MM.1S (cell line): Measurements from ENCODE around the gene STRA6.
A peak's percentile ranks its signal among the peaks of the same experiment; 100 is the strongest.

ENCODE experiments used
- DNase-seq: peaks from one replicate; pipeline ENCODE4 v3.0.0-alpha.2; 2015
- H2AFZ ChIP-seq: fragments of 300-600 bp; sonication (generic); 2 replicates; pipeline ENCODE4 v1.6.0; 2016; ENCODE audit warnings: antibody characterized with exemption, low read length
- H3F3A ChIP-seq: fragments of 300-600 bp; sonication (generic); 2 replicates; pipeline ENCODE4 v1.6.1; 2016; ENCODE audit warnings: mild to moderate bottlenecking, antibody characterized with exemption, low read length, moderate library complexity, mixed read lengths; ENCODE audit not compliant: insufficient read depth
- H3K27ac ChIP-seq: fragments of 300-600 bp; sonication (generic); 2 replicates; pipeline ENCODE4 v1.5.1; 2016; ENCODE audit warnings: mild to moderate bottlenecking, low read length
- H3K27me3 ChIP-seq: fragments of 300-600 bp; sonication (generic); replicated peaks from 2 replicates; pipeline ENCODE4 v1.6.0; 2016; ENCODE audit warnings: low read length; ENCODE audit not compliant: insufficient read depth
- H3K36me3 ChIP-seq: fragments of 300-600 bp; sonication (generic); replicated peaks from 2 replicates; pipeline ENCODE4 v1.6.1; 2016; ENCODE audit warnings: mild to moderate bottlenecking, low read length, mixed read lengths; ENCODE audit not compliant: insufficient read depth
- H3K4me1 ChIP-seq: fragments of 300-600 bp; sonication (generic); 2 replicates; pipeline ENCODE4 v1.6.1; 2016; ENCODE audit warnings: low read length, mixed read lengths
- H3K4me2 ChIP-seq: fragments of 300-600 bp; sonication (generic); 2 replicates; pipeline ENCODE4 v1.6.0; 2016; ENCODE audit warnings: low read depth, low read length
- H3K4me3 ChIP-seq: fragments of 300-600 bp; sonication (generic); 2 replicates; pipeline ENCODE4 v1.5.1; 2016; ENCODE audit warnings: low read length, mixed read lengths
- H3K79me2 ChIP-seq: fragments of 300-600 bp; sonication (generic); 2 replicates; pipeline ENCODE4 v1.6.1; 2016; ENCODE audit warnings: mixed run types, low read length, mixed read lengths
- H3K9ac ChIP-seq: fragments of 300-600 bp; sonication (generic); 2 replicates; pipeline ENCODE4 v1.6.1; 2016; ENCODE audit warnings: low read length, mixed read lengths
- H3K9me2 ChIP-seq: fragments of 300-600 bp; sonication (generic); replicated peaks from 2 replicates; pipeline ENCODE4 v1.6.1; 2016; ENCODE audit warnings: mild to moderate bottlenecking, low read length, mixed read lengths; ENCODE audit not compliant: insufficient read depth
- H3K9me3 ChIP-seq: fragments of 300-600 bp; sonication (generic); replicated peaks from 2 replicates; pipeline ENCODE4 v1.6.1; 2016; ENCODE audit warnings: mild to moderate bottlenecking, low read length, mixed read lengths; ENCODE audit not compliant: insufficient read depth
- H4K20me1 ChIP-seq: fragments of 300-600 bp; sonication (generic); 2 replicates; pipeline ENCODE4 v1.6.1; 2016; ENCODE audit warnings: mild to moderate bottlenecking, low read length, moderate library complexity, mixed read lengths; ENCODE audit not compliant: insufficient read depth
- CTCF ChIP-seq: fragments of 300-600 bp; sonication (generic); IDR thresholded peaks from 2 replicates; pipeline ENCODE4 v1.5.1; 2016; ENCODE audit warnings: antibody characterized with exemption, low read length, mixed read lengths
- EZH2 ChIP-seq: fragments of 300-600 bp; sonication (generic); optimal IDR thresholded peaks from 2 replicates; pipeline ENCODE3; 2017; ENCODE audit warnings: low read depth, mild to moderate bottlenecking, antibody characterized with exemption, low read length, mixed read lengths
- EZH2phosphoT487 ChIP-seq: fragments of 300-600 bp; sonication (generic); IDR thresholded peaks from 2 replicates; pipeline ENCODE4 v1.6.1; 2018; ENCODE audit warnings: antibody characterized with exemption, low read length

The STRA6 gene

GRCh38 chr15:74174219-74174957 lies 28.2 kb downstream of the STRA6 start:
- Histone ChIP-seq H3K27me3 (peaks cover 77% of the 10 kb centered on the region), H3K4me2 (no peak overlapping the region), H4K20me1 (no peaks in the 10 kb centered on the region), H3K4me1 (no peaks in the 10 kb centered on the region), H3K9me2 (no peaks in the 10 kb centered on the region), H3K79me2 (no peaks in the 10 kb centered on the region), H3K36me3 (no peaks in the 10 kb centered on the region), H3K27ac (no peak overlapping the region), H3K4me3 (no peak overlapping the region), H3K9me3 (no peaks in the 10 kb centered on the region), H3K9ac (no peak overlapping the region), H2AFZ (no peak overlapping the region), H3F3A (no peaks in the 10 kb centered on the region)
- DNase-seq = no peak
- TF ChIP-seq CTCF (no peak), EZH2phosphoT487 (no peak), EZH2 (no peak)

GRCh38 chr15:74173380-74174218 lies 29.0 kb downstream of the STRA6 start, which contains the start of gene ISLR:
Gene ISLR (plus strand): TSS chr15:74173710. CDS start chr15:74174859, 1,149 bp downstream.
- no peak within 1 kb of the TSS; the same call in 1 of the 2 replicates for H3K4me2 ChIP-seq
- H3K36me3 ChIP-seq = no peaks in the 10 kb centered on the region
- H3K27ac ChIP-seq = no peak within 1 kb of the TSS
- no peaks in the 10 kb centered on the region for H3K4me1 ChIP-seq
- no peaks in the 10 kb centered on the region for H3K9me3 ChIP-seq
- no peak for DNase-seq
- 0 out of 2 replicates have a peak within 1 kb of the TSS, but pooled peaks have one; percentile 12 for H2AFZ ChIP-seq
- no peaks in the 10 kb centered on the region for H3K9me2 ChIP-seq
- H3F3A ChIP-seq = no peaks in the 10 kb centered on the region
- TF ChIP-seq CTCF = no peak
- H4K20me1 ChIP-seq = no peaks in the 10 kb centered on the region
- H3K4me3 ChIP-seq = no peak within 1 kb of the TSS
- no peak within 1 kb of the TSS for H3K9ac ChIP-seq
- H3K27me3 ChIP-seq = peaks cover 74% of the 10 kb centered on the region
- H3K79me2 ChIP-seq = no peaks in the 10 kb centered on the region

- H3K9me3 ChIP-seq = no peaks in the 10 kb centered on the region
- H3K4me1 ChIP-seq = no peaks in the 10 kb centered on the region
- DNase-seq = no peak
- H2AFZ ChIP-seq = 0 out of 2 replicates have a peak overlapping the region, but pooled peaks have one; percentile 12
- no peaks in the 10 kb centered on the region for H3K9me2 ChIP-seq
- no peaks in the 10 kb centered on the region for H3F3A ChIP-seq
- H3K9ac ChIP-seq = no peak overlapping the region
- no peaks in the 10 kb centered on the region for H3K36me3 ChIP-seq
- H3K27ac ChIP-seq = no peak overlapping the region
- TF ChIP-seq EZH2phosphoT487 (no peak), CTCF (no peak), EZH2 (no peak)
- peaks cover 72% of the 10 kb centered on the region for H3K27me3 ChIP-seq
- no peaks in the 10 kb centered on the region for H4K20me1 ChIP-seq
- no peak overlapping the region; the same call in 1 of the 2 replicates for H3K4me2 ChIP-seq
- no peaks in the 10 kb centered on the region for H3K79me2 ChIP-seq
- H3K4me3 ChIP-seq = no peak overlapping the region
Measured at GRCh38 chr15:74172701-74173379, 29.7 kb downstream of the STRA6 start.
